ENCODE measurements around the gene RABGEF1.

GRCh38 chr7:66713687-66714086 lies 26.8 kb upstream of the RABGEF1 start:
- no peak for TF ChIP-seq CTCF (IDR thresholded peaks at IDR 0.05)
- no peak for TF ChIP-seq POLR2AphosphoS5 (IDR thresholded peaks at IDR 0.05)
- no peak for TF ChIP-seq EP300 (IDR thresholded peaks at IDR 0.05)
